Heart left ventricle (tissue), 16 donors: ENCODE results near the gene ISG20. TPM values are rescaled to one million over a fixed set of nuclear protein-coding genes. Genes with fewer than 3 reads are reported as not detected.

Experiments used
- ATAC-seq, 4 donors: fragments of 200-7000 bp; cut with Tn5 transposase; one replicate each; pipeline ENCODE4 v1.9.1; 2020 to 2022; ENCODE audit warnings: moderate library complexity in 4 of 4, mild to moderate bottlenecking in 3 of 4, moderate number of reproducible peaks in 1 of 4
- DNase-seq, 5 donors: peaks; one replicate each; pipeline ENCODE4 v3.0.0-alpha.2; 2020
- H3K27ac ChIP-seq, 12 donors: fragments of 200-600 bp; sonication (generic) in 4 of 12; one replicate each; pipeline versions ENCODE4 v1.5.0 to v1.8.0; 2016 to 2022; ENCODE audit warnings: mild to moderate bottlenecking in 2 of 12
- H3K27me3 ChIP-seq, 9 donors: fragments of 200-600 bp; sonication (generic) in 2 of 9; one replicate each; pipeline versions ENCODE4 v1.5.1 to v1.8.0; 2016 to 2022; ENCODE audit warnings: mild to moderate bottlenecking in 3 of 9
- H3K36me3 ChIP-seq, 9 donors: fragments of 200-600 bp; sonication (generic) in 2 of 9; one replicate each; pipeline versions ENCODE4 v1.5.0 to v1.8.0; 2018 to 2022; ENCODE audit warnings: mild to moderate bottlenecking in 2 of 9
- H3K4me1 ChIP-seq, 12 donors: fragments of 200-600 bp; sonication (generic) in 4 of 12; one replicate each; pipeline versions ENCODE4 v1.5.0 to v1.8.0; 2016 to 2022; ENCODE audit warnings: mild to moderate bottlenecking in 3 of 12
- H3K4me3 ChIP-seq, 12 donors: fragments of 200-600 bp; sonication (generic) in 4 of 12; one replicate each; pipeline versions ENCODE4 v1.5.0 to v1.8.0; 2017 to 2022; ENCODE audit warnings: mild to moderate bottlenecking in 9 of 12, moderate library complexity in 4 of 12
- H3K9me3 ChIP-seq, 12 donors: fragments of 200-600 bp; sonication (generic) in 4 of 12; one replicate each; pipeline versions ENCODE4 v1.5.0 to v1.8.0; 2016 to 2022; ENCODE audit warnings: mild to moderate bottlenecking in 1 of 12
- POLR2A ChIP-seq, 2 donors: fragments of 450-650 bp; IDR thresholded peaks; one replicate each; pipeline ENCODE4 v1.6.1; 2017; ENCODE audit warnings: antibody characterized with exemption in 2 of 2, mild to moderate bottlenecking in 2 of 2, moderate library complexity in 2 of 2
- WGBS, 4 donors: extraction: QIAGEN DNeasy Blood & Tissue Kit in 2 of 4; methylation state at CpG; one replicate each; pipeline versions ENCODE4 v1.1.5 to v1.1.7; 2013 to 2018; 5-methylcytosine and 5-hydroxymethylcytosine counted together
- intact Hi-C, 10 donors: fragments of 100-400 bp; cut with DNase I; formaldehyde crosslinking; loops; one replicate each; pipeline versions ENCODE4 v1.11.1 to v1.14.2; 2022
- polyA plus RNA-seq, 2 donors: library from polyadenylated mRNA; stranded (reverse); fragments of 200-250 nt; gene quantifications; one replicate each; pipeline ENCODE4 v1.2.3, GENCODE V29; 2013
- total RNA-seq, 9 donors: library from RNA; depleted of rRNA in 2 of 9; stranded (reverse); fragments of >200 nt in 2 of 9; fragmentation: NEBNext Ultra II Directional in 3 of 9; extraction: Animal tissue kit (Norgen Biotek cat#: 25700) in 3 of 9; gene quantifications; one replicate each; pipeline versions ENCODE4 v1.1.0 to v1.2.4, GENCODE V29; 2016 to 2023
- TF ChIP-seq, protein P1 (sequence below), 12 donors: fragments of 200-600 bp; sonication (generic) in 4 of 12; IDR thresholded peaks; one replicate each; pipeline versions ENCODE4 v1.5.0 to v1.8.0; 2018 to 2022; ENCODE audit warnings: antibody characterized with exemption in 12 of 12, mild to moderate bottlenecking in 5 of 12
- donor health status: ischemic (EF 13 %, LVEDD 7.1; RV severe dilation, severe dysfunction).
- donor health status: healthy with polysubstance abuse.
- donor health status: DM: no; HTN: yes; CAD: no.
- donor health status: DM: no; HTN: no; CAD: no.
- donor health status: ischemic (EF 25% LVEDD 6.9; RV normal size, moderate dysfunction).
- donor health status: ischemic (EF 25% LVEDD 5.7; RV mildly dilated, moderate dysfunction).
- donor health status: healthy.
- donor health status: DM: yes; HTN: yes; CAD: no.
- donor health status: ischemic (EF 35%, LVEDD 5.7; RV mildly dilated, moderate dysfunction).
- donor health status: nonischemic (EF 11% LVEDD 7.7; RV severe dilation, severe dysfunction).
- donor health status: DM: yes; HTN: yes; CAD: no.
- donor health status: PGD.
- donor health status: ischemic (EF 29% LVEDD 5.4; RV normal size, mild dysfunction).
- donor health status: nonischemic (EF 23%, LVEDD 6.1; RV moderate dilation, normal function).

Gene ISG20
- total and polyA plus RNA-seq, 11 donors, result 1.5 to 24.2 (median 4.9) TPM

DNA sequence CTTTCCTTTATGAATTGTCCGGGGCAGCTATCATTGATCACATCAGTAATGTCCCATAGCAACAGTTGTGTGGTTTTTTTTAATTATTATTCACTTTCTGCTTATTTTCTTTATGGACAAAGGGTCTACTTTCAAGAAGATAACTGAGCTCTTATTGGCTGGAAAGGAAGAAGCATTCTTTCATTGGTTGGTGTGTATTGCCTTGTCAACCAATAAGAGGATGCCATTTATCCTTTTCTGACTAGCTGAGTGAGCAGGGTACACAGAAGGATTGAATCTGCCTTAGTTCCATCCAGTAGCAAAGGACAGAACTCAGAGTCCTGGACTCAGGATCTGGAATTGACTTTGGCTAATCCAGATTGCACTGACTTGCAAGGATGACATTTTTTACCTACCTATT is 30.9 kb upstream of the ISG20 start:
- 83 to 91% (median 90%) methylated on average over 1 of the region's 1 CpG for WGBS, 4 donors
- peaks cover 20 to 55% (median 40%) of the 10 kb centered on the region in 9 donors for H3K27me3 ChIP-seq
- no peak for TF ChIP-seq POLR2A (IDR thresholded peaks at IDR 0.05)
- TF ChIP-seq, protein P1, sequence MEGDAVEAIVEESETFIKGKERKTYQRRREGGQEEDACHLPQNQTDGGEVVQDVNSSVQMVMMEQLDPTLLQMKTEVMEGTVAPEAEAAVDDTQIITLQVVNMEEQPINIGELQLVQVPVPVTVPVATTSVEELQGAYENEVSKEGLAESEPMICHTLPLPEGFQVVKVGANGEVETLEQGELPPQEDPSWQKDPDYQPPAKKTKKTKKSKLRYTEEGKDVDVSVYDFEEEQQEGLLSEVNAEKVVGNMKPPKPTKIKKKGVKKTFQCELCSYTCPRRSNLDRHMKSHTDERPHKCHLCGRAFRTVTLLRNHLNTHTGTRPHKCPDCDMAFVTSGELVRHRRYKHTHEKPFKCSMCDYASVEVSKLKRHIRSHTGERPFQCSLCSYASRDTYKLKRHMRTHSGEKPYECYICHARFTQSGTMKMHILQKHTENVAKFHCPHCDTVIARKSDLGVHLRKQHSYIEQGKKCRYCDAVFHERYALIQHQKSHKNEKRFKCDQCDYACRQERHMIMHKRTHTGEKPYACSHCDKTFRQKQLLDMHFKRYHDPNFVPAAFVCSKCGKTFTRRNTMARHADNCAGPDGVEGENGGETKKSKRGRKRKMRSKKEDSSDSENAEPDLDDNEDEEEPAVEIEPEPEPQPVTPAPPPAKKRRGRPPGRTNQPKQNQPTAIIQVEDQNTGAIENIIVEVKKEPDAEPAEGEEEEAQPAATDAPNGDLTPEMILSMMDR (IDR thresholded peaks at IDR 0.05), result no peak

DNA sequence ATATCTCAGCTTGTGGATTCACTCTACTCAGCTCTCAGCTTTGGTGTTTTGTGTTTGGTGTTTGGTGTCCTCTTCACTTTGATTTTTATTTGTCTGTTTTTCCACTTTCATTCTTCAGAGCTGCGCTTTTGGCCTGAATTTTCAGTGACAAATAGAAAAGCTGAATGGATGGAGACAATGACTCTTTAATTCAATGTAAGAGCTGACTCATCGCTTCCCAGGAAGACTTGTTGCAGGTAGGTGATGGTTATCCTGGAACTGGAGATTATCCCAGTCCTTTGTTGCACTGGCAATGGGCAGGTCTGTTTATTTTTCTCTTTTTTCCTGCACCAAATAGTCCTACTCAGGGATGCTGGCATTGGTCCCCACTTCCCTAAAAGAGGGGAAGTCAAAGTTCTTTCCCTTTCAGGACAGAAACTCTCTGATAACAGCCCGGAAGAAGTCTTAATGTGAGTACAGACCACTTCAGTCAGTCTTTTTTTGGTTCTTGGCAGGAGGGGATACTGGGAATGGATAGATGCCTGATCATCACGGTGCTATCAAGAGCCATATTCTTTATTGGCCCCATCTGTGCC is 30.1 kb upstream of the ISG20 start:
- no peak overlapping the region for H3K27ac ChIP-seq
- no peaks in the 10 kb centered on the region for H3K36me3 ChIP-seq
- DNase-seq (no peak), ATAC-seq (no peak)
- no peak for TF ChIP-seq POLR2A (IDR thresholded peaks at IDR 0.05)
- TF ChIP-seq, protein P1 (IDR thresholded peaks at IDR 0.05), result no peak
- no peaks in the 10 kb centered on the region for H3K9me3 ChIP-seq
- H3K4me1 ChIP-seq, result peaks cover 0 to 21% (median 7%) of the 10 kb centered on the region in 12 donors
- intact Hi-C loops, result loop anchor here in 1 of 10 donors (10.0 kb wide), 1 partner anchor 66 kb away; no protein-coding TSS in a partner anchor
- H3K27me3 ChIP-seq, result peaks cover 20 to 48% (median 36%) of the 10 kb centered on the region in 9 donors
- WGBS, 4 donors, result 77 to 87% (median 80%) methylated on average over 4 of the region's 4 CpGs
- no peak overlapping the region for H3K4me3 ChIP-seq

More for the DNA sequence above, 30.9 kb upstream of the ISG20 start:
- Histone ChIP-seq H3K9me3 (no peaks in the 10 kb centered on the region), H3K36me3 (no peaks in the 10 kb centered on the region), H3K4me3 (no peak overlapping the region), H3K4me1 (peaks cover 0 to 21% (median 7%) of the 10 kb centered on the region in 12 donors), H3K27ac (no peak overlapping the region)
- DNase-seq (no peak), ATAC-seq (no peak)
- intact Hi-C loops, result loop anchor here in 1 of 10 donors (10.0 kb wide), 1 partner anchor 67 kb away; no protein-coding TSS in a partner anchor

DNA sequence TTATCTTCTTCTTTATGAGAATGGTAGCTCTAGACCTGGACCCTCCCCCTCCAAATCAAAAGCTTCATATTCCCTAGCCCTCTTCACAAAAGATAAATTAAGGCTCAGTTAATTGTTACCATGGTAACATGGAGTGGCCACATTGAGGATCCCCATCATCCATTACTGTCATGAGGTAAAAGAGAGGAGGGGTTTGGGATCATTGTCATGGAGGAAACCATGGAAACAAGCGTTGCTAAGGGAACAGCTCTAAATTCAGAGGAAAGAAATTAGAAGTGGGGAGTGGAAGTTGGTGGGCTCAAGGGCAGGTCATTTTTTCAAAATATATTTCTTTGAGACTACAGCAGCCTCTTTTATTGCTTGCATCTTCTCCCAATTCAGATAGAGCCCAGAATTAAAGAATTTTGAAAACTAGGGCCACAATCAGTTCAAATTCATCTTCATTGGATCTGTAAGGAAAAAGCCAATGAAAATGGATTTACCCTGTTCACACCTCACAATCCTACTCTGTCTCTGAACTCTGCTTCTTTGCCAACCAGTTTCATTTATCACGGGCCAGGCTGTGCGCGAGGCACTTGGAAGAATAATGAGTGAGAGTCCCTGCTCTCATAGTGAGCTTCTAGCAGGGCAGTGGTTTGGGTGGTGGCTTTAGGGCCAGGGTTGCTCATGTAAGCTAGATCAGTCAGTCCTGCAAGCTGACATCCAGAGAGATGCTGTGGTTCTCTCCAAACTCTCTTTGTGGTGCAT is 29.3 kb upstream of the ISG20 start:
- TF ChIP-seq POLR2A (IDR thresholded peaks at IDR 0.05), result no peak
- TF ChIP-seq, protein P1 (IDR thresholded peaks at IDR 0.05), result no peak
- no peak overlapping the region for H3K4me3 ChIP-seq
- 73 to 87% (median 78%) methylated on average over 4 of the region's 4 CpGs for WGBS, 4 donors
- H3K4me1 ChIP-seq, result peaks cover 0 to 16% (median 5%) of the 10 kb centered on the region in 12 donors
- DNase-seq, result no peak
- H3K9me3 ChIP-seq, result no peaks in the 10 kb centered on the region
- H3K36me3 ChIP-seq, result no peaks in the 10 kb centered on the region
- H3K27ac ChIP-seq, result no peak overlapping the region
- H3K27me3 ChIP-seq, result peaks cover 13 to 39% (median 27%) of the 10 kb centered on the region in 9 donors
- intact Hi-C loops, result loop anchor here in 2 of 10 donors (5.0 to 10.0 kb wide), 3 partner anchors 65 to 132 kb away; partner anchors contain the start of gene DET1 (in 1 of the 2)
- no peak for ATAC-seq

DNA sequence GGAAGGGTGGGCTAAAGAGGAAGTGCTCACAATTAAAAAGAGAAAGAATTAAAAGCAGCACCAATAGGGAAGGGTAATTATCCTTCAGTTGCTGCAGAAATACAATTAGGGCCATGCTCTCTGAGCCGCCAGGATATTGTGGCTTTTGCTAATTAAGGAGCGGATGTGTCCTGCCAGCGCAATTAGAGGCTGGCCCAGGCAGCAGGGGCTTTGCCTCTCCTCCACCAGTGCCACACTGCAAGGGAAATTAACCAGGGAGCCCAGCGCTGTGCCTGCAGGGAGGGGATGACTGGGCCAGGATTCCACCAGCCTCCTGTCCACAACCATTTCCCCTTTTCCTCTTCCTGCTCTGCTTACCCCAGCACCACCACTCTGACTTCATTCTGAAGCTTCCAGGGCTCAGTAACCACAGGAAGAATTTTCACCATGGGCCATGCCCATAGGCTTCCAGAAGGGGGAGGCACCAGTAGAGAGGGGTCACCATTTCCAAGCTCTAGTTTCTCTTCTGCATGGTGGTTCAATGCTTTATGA is 28.1 kb upstream of the ISG20 start:
- no peaks in the 10 kb centered on the region for H3K9me3 ChIP-seq
- peaks cover 4 to 29% (median 15%) of the 10 kb centered on the region in 9 donors for H3K27me3 ChIP-seq
- no peak for TF ChIP-seq POLR2A (IDR thresholded peaks at IDR 0.05)
- H3K4me3 ChIP-seq, result no peak overlapping the region
- intact Hi-C loops, result loop anchor here in 2 of 10 donors (5.0 to 10.0 kb wide), 2 partner anchors 66 to 133 kb away; partner anchors contain the start of gene DET1 (in 1 of the 2)
- ATAC-seq (no peak), DNase-seq (no peak)
- peaks cover 0 to 3% (median 0%) of the 10 kb centered on the region in 12 donors for H3K4me1 ChIP-seq
- 25 to 60% (median 48%) methylated on average over 4 of the region's 4 CpGs for WGBS, 4 donors
- no peak overlapping the region for H3K27ac ChIP-seq
- no peaks in the 10 kb centered on the region for H3K36me3 ChIP-seq
